ENCODE measurements around the gene DNAH2. TPM values are rescaled to one million over a fixed set of nuclear protein-coding genes. Genes with fewer than 3 reads are reported as not detected.
A peak's percentile ranks its signal among the peaks of the same experiment; 100 is the strongest.

The DNAH2 gene
- total RNA-seq, 4 donors from 2014 or later = 0.08 to 0.31 TPM; not detected in 2

DNA sequence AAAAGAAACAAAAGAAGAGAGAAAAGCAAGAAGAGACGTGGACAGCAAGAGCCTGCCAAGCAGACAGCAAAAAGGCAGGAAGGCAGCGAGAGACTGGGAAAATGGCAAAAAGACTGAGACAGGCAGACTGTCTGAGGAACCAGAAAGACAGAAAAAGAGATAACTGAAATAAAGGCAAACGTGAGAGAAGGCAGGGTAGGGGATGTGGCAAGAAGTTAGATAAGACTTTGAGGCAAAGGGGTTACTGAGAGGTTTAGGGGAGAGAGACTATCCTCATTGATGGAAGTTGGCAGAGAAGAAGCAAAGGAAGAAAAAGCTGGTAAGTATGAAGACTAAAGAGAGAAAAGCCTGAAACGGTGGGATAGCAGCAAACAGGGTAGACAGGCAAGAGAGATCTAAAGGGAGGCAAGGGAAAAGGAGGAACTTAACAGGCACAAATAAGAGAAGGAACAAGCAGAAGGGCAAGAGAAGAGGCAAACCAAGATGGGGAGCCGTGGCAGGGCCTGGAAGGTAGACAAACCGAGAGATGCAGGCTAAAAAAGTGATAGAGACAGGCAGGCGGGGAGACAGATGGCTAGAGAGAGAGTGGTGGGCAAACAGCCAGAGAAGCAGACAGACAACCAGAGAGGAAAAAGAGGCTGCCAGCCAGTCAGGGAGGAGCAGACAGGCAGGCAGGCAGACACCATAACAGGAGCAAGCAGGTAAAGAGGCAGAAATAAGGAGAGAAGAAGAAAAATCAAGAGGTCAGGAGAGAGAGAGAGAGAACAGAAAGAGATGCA lies 163.9 kb downstream of the DNAH2 start:
- WGBS, 2 donors (ENCODE audit: low coverage in 1 of 2) = 24 to 33% methylated on average over 6 to 7 of the region's 7 CpGs
- no peak for ATAC-seq

DNA sequence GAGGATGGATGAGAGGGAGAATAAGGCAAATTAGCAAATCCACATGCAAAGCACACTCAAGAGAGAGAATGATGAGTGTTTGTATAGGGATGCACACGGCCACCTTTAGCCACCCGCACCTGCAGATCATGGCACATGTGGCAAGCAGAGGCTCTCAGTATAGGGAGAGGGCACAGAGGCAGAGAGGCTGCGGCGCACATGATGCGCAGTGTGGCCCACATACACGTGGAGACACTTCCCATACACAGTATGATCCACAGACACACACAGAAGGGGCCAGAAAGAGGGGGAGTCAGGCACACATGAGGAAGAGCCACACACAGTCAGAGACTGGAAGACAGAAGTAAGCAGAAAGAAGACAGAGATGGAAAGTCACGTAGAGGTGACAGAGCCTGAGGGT lies 164.5 kb downstream of the DNAH2 start:
- Histone ChIP-seq H3K36me3 (peaks cover 0 to 16% of the 10 kb centered on the region in 2 donors), H3K27me3 (no peaks in the 10 kb centered on the region), H3K27ac (peak overlapping the region in 2 of 4 donors; percentile 87 to 95), H3K9me3 (no peaks in the 10 kb centered on the region), H3K4me1 (peaks cover 0 to 54% (median 21%) of the 10 kb centered on the region in 3 donors), H3K4me3 (no peak overlapping the region)
- ATAC-seq = no peak
- TF ChIP-seq POLR2A (IDR thresholded peaks at IDR 0.05) (no peak), EP300 (IDR thresholded peaks at IDR 0.05) (no peak), POLR2AphosphoS5 (IDR thresholded peaks at IDR 0.05) (no peak)
- TF ChIP-seq, protein P1, sequence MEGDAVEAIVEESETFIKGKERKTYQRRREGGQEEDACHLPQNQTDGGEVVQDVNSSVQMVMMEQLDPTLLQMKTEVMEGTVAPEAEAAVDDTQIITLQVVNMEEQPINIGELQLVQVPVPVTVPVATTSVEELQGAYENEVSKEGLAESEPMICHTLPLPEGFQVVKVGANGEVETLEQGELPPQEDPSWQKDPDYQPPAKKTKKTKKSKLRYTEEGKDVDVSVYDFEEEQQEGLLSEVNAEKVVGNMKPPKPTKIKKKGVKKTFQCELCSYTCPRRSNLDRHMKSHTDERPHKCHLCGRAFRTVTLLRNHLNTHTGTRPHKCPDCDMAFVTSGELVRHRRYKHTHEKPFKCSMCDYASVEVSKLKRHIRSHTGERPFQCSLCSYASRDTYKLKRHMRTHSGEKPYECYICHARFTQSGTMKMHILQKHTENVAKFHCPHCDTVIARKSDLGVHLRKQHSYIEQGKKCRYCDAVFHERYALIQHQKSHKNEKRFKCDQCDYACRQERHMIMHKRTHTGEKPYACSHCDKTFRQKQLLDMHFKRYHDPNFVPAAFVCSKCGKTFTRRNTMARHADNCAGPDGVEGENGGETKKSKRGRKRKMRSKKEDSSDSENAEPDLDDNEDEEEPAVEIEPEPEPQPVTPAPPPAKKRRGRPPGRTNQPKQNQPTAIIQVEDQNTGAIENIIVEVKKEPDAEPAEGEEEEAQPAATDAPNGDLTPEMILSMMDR (IDR thresholded peaks at IDR 0.05) = no peak
- 40 to 46% methylated on average over 3 to 7 of the region's 7 CpGs for WGBS, 2 donors (ENCODE audit: low coverage in 1 of 2)

More for the DNA sequence above, 163.9 kb downstream of the DNAH2 start:
- Histone ChIP-seq H3K27ac (peak overlapping the region in 2 of 4 donors; percentile 87 to 95), H3K27me3 (no peaks in the 10 kb centered on the region), H3K4me1 (peaks cover 0 to 47% (median 15%) of the 10 kb centered on the region in 3 donors), H3K9me3 (no peaks in the 10 kb centered on the region), H3K4me3 (no peak overlapping the region), H3K36me3 (peaks cover 0 to 16% of the 10 kb centered on the region in 2 donors)
- TF ChIP-seq, protein P1 (IDR thresholded peaks at IDR 0.05) = no peak
- TF ChIP-seq POLR2AphosphoS5 (IDR thresholded peaks at IDR 0.05) (no peak), EP300 (IDR thresholded peaks at IDR 0.05) (no peak), POLR2A (IDR thresholded peaks at IDR 0.05) (no peak)

DNA sequence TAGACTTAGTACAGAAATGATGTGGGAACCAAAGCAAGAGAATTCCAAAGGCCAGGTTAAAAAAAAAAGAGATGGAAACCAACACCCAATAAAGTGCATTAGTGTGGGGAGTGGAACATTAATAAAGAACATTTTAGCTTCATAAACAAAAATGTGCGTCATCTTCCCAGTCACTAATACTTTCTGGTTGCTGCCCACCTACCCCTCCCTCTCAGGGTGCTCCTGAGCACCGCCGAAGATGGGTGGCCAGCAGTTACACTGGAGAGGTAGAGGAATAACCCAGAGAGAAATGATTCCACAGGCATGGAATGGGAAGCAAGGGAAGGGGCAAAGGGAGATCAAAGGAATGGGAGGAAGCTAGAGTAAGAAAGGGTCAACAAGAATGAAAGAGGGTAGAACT lies 165.1 kb downstream of the DNAH2 start:
- no peaks in the 10 kb centered on the region for H3K9me3 ChIP-seq
- H3K27ac ChIP-seq = peak overlapping the region in 3 of 4 donors; percentile 37 to 95 (median 87)
- peaks cover 0 to 59% (median 22%) of the 10 kb centered on the region in 3 donors for H3K4me1 ChIP-seq
- ATAC-seq = no peak
- peaks cover 0 to 16% of the 10 kb centered on the region in 2 donors for H3K36me3 ChIP-seq
- no peaks in the 10 kb centered on the region for H3K27me3 ChIP-seq
- WGBS, 2 donors (ENCODE audit: low coverage in 1 of 2) = 67 to 79% methylated on average over 1 to 3 of the region's 3 CpGs
- H3K4me3 ChIP-seq = no peak overlapping the region
- TF ChIP-seq POLR2AphosphoS5 (IDR thresholded peaks at IDR 0.05) (no peak), POLR2A (IDR thresholded peaks at IDR 0.05) (no peak)
- TF ChIP-seq, protein P1 (IDR thresholded peaks at IDR 0.05) = no peak

Other genes starting within 250 kb of the DNAH2 start
- gene ZBTB4, start 238.1 kb upstream of the DNAH2 start, total RNA-seq = 100 to 1,000 TPM in 1 of 4 donors, 10 to 100 TPM in 3; 68.4 to 115 (median 80.2) TPM
- gene SLC35G6, start 236.3 kb upstream of the DNAH2 start, total RNA-seq = not detected
- 10 to 100 TPM; 41.0 to 55.3 (median 47.3) TPM for gene POLR2A, start 233.4 kb upstream of the DNAH2 start, total RNA-seq
- gene TNFSF12, start 168.7 kb upstream of the DNAH2 start, total RNA-seq = 100 to 1,000 TPM in 1 of 4 donors, 10 to 100 TPM in 3; 61.1 to 108 (median 84.7) TPM
- 10 to 100 TPM; 14.5 to 47.1 (median 27.2) TPM for gene TNFSF13, start 159.0 kb upstream of the DNAH2 start, total RNA-seq
- 10 to 100 TPM; 68.3 to 94.7 (median 79.6) TPM for gene SENP3, start 155.8 kb upstream of the DNAH2 start, total RNA-seq
- gene CD68, start 138.1 kb upstream of the DNAH2 start, total RNA-seq = 10 to 100 TPM in 3 of 4 donors, 1 to 10 TPM in 1; 7.9 to 83.1 (median 46.1) TPM
- gene MPDU1, start 133.9 kb upstream of the DNAH2 start, total RNA-seq = 10 to 100 TPM; 38.1 to 66.5 (median 51.2) TPM
- 1 to 10 TPM; 5.1 to 9.0 (median 5.9) TPM for gene SOX15, start 127.7 kb upstream of the DNAH2 start, total RNA-seq
- gene FXR2, start 102.8 kb upstream of the DNAH2 start, total RNA-seq = 10 to 100 TPM; 39.3 to 54.6 (median 47.4) TPM
- gene SAT2, start 89.9 kb upstream of the DNAH2 start, total RNA-seq = 10 to 100 TPM; 50.6 to 72.3 (median 62.3) TPM
- 1 to 10 TPM in 1 of 4 donors, under 1 TPM in 1, not detected in 2; 0.40 to 3.0 TPM for gene SHBG, start 87.6 kb upstream of the DNAH2 start, total RNA-seq
- 1 to 10 TPM in 3 of 4 donors, under 1 TPM in 1; 0.77 to 3.6 (median 2.3) TPM for gene ATP1B2, start 66.8 kb upstream of the DNAH2 start, total RNA-seq
- gene TP53, start 30.3 kb upstream of the DNAH2 start, total RNA-seq = 10 to 100 TPM; 14.7 to 16.3 (median 15.6) TPM
- 1 to 10 TPM; 2.8 to 4.7 (median 3.9) TPM for gene WRAP53, start 29.3 kb upstream of the DNAH2 start, total RNA-seq
- gene EFNB3, start 12.5 kb upstream of the DNAH2 start, total RNA-seq = under 1 TPM in 2 of 4 donors, not detected in 2; 0.27 to 0.52 TPM
- gene KDM6B, start 116.5 kb downstream of the DNAH2 start, total RNA-seq = 10 to 100 TPM in 3 of 4 donors, 1 to 10 TPM in 1; 5.7 to 16.2 (median 15.6) TPM
- gene TMEM88, start 137.3 kb downstream of the DNAH2 start, total RNA-seq = 10 to 100 TPM in 3 of 4 donors, 1 to 10 TPM in 1; 6.5 to 41.6 (median 29.6) TPM
- 10 to 100 TPM; 60.5 to 84.7 (median 69.8) TPM for gene NAA38, start 139.8 kb downstream of the DNAH2 start, total RNA-seq
- gene CYB5D1, start 140.3 kb downstream of the DNAH2 start, total RNA-seq = 10 to 100 TPM; 12.0 to 18.7 (median 13.7) TPM
- gene CHD3, start 171.0 kb downstream of the DNAH2 start, total RNA-seq = 100 to 1,000 TPM in 3 of 4 donors, 10 to 100 TPM in 1; 56.7 to 134 (median 120) TPM
- gene RNF227, start 198.5 kb downstream of the DNAH2 start, total RNA-seq = 1 to 10 TPM; 1.6 to 5.4 (median 2.1) TPM
- 1 to 10 TPM in 1 of 4 donors, under 1 TPM in 1, not detected in 2; 0.58 to 1.3 TPM for gene KCNAB3, start 212.1 kb downstream of the DNAH2 start, total RNA-seq
- 10 to 100 TPM; 20.9 to 44.2 (median 29.0) TPM for gene TRAPPC1, start 214.2 kb downstream of the DNAH2 start, total RNA-seq
- 10 to 100 TPM; 15.6 to 31.8 (median 18.2) TPM for gene CNTROB, start 214.5 kb downstream of the DNAH2 start, total RNA-seq